NK-92 treated with Interleukin-12 subunit alpha and Interleukin-12 subunit beta, amount 100 ng/mL, for 24 hours (cell line): ENCODE measurements around the gene ODC1.

Experiments
- DNase-seq: peaks from one replicate; lab custom pipeline; 2025; lab: John Stamatoyannopoulos, UW

The ODC1 gene

DNA sequence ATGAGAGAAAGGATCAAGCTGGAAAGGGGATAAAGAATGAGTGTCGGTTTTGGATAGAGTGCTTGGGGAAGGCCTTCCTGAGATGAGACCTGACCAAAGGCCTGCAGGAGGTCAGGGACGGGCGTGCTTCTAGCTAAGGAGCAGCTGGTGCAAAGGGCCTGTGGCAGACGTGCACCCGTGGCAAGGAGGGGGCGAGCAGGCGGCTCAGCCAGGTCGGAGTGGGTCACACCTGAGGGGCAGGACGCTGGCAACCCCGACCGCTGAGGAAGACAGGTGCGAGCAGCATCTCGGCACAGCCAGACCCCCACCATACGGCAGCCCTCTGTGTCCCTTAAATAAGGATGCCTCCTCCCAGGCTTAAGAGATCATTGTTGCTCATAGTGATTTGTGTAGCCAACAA, 48.1 kb downstream of the ODC1 start:
- no peak for DNase-seq

- DNase-seq, result no peak
Measured at GRCh38 chr2:10399358-10399757, 48.8 kb downstream of the ODC1 start.

- DNase-seq, result no peak
Measured at GRCh38 chr2:10398496-10398895, 49.6 kb downstream of the ODC1 start.

DNA sequence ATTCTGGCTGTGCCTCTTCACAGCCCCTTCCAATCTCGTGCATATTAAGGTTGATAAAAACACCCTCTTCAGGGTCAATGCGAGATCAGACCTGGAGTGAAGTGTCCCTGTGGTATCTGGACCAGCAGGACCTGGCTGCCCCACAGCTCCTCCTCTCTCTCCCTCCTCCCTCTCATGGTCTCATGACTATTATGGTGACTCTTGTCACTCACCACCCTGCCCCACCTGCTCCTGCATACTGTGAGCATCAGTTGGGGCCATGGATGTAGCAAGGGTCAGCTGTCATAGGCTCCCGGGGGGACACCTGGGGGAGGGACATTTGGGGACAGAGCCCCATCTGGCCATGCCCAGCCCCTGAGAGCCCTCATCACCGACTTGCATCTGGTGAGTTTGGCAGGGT, 50.2 kb downstream of the ODC1 start:
- no peak for DNase-seq

- DNase-seq, result no peak
Measured at GRCh38 chr2:10397297-10397875, 50.7 kb downstream of the ODC1 start.

DNA sequence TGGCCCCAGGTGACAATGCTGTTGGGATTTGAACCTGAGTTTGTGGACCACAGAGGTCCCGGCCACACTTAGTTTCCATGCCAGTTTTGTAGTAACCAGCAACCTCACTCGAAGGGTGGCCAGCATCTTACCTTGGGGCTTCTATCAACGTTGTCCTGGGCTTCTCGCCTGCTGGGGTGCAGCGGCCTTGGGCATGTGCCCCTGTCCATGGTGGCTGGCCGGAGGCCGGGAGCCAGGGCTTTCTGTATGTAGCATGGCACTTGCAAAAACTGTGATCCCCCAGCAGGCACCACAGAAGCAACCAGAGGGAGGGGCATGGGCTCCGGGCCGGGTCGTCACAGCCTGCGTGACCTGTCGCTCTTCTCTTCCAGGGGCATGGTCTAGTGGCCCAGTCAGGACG, 51.7 kb downstream of the ODC1 start:
- DNase-seq, result no peak

DNA sequence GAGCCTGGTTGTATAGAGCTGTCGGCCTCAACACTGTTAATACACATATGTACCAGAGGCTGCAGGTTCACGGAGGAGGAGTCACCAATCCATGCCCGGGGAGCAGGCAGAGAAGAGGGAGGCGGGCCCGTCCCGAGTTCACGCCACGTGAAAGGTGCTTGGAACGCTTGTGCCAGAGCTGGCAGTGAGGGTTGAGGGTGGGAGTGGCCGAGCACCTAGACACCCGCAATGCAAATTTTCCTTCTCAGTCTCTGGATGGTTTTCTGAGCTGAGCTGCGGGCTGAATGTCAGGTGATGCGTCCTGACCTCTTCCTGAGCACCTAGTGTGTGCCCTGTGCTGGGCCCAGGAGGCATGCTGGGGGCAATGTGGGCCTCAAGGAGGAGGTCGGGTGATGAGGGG, 52.2 kb downstream of the ODC1 start:
- DNase-seq, result no peak

GRCh38 chr2:10393640-10393982, 54.5 kb downstream of the ODC1 start:
- DNase-seq, result no peak

DNA sequence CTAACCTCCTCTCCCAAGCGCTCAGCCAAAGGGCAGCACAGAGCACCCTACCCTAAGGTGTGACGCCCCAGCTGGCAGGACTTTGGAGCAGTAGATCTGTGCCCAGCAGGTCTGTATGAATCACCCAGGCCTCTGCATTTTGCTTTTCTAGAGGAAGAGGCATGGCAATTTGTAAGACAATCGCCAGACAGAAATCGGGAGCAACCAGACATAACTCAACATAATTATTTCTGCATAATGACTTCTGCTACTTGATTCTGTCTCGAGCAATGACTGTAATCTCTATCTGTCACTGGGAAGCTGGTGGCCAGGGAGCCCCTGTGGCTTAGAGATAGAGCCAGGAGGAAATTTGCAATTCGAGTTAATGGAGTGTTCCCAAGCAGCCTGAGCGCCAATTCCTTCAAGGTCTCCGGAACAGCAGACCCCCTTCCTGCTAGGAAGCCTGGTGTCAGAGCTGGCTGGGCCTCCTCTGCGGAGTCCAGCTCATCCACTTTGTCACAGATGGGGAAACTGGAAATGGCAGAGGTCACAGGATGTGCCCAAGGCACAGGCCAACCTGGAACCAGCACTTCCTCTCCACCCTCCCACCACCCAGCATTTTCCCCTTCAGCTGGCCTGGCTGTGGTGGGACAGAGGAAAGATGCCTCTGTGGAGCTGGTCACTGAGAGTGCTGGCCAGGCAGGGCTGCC, 55.0 kb downstream of the ODC1 start:
- no peak for DNase-seq

DNA sequence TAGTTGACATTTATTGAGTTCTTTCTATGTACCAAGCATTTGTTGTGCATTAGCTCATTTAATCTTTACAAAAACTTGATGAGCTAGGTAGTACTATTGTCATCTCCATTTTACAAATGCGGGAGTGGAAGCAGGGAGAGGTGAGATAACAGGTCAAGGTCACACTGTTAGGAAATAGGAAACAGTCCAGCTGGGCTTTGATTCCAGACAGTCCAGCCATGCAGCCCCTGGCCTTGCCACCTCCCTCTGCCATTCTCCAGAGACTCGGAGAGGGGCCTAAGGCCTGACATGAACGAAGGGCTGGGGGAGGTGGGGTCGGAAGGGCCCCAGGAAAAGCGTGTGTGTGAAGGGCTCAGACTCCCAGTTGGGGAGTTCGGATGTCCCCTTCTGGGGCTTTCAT, 55.6 kb downstream of the ODC1 start:
- DNase-seq, result no peak

DNA sequence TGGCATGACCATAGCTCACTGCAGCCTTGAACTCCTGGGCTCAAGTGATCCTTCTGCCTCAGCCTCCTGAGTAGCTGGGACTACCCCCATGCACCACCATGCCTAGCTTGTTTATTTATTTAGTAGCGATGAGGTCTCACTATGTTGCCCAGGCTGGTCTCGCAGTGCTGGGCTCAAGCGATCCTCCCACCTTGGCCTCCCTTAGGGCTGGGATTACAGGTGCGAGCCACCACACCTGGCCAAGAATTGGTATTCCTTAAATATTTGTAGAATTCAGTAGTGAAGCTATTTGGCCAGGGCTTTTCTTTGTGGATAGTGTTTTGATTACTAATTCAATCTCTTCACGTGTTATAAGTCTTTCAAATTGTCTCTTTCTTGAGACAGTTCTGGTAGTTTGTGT, 56.0 kb downstream of the ODC1 start:
- DNase-seq, result no peak

GRCh38 chr2:10390369-10390801, 57.7 kb downstream of the ODC1 start:
- no peak for DNase-seq
